GM18867 (cell line): Measurements from ENCODE around the gene ALDH7A1.
A peak's percentile ranks its signal among the peaks of the same experiment; 100 is the strongest.

Source experiments
- ATAC-seq: cut with Tn5 transposase; IDR thresholded peaks from one replicate; pipeline ENCODE4 v1.9.1; 2021; ENCODE audit warnings: mild to moderate bottlenecking, moderate library complexity; ENCODE audit not compliant: unreplicated experiment

Gene ALDH7A1

DNA sequence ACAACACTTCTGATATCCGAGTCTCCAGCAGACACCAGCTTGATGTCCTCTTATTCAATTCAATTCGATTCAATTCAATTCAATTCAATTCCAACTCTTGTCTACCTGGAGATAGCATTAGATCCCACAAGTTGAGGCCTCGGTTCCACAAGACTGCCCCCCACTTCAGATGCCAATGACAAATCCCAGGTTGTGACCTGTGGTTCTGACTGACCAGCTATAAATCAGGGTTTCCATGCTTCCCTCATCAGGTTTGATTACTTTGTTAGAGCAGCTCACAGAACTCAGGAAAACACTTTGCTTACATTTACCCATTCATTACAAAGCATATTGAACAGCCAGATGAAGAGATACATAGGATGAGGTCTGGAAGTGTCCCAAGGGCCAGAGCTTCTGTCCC is 82.6 kb downstream of the ALDH7A1 start:
- no peak for ATAC-seq

DNA sequence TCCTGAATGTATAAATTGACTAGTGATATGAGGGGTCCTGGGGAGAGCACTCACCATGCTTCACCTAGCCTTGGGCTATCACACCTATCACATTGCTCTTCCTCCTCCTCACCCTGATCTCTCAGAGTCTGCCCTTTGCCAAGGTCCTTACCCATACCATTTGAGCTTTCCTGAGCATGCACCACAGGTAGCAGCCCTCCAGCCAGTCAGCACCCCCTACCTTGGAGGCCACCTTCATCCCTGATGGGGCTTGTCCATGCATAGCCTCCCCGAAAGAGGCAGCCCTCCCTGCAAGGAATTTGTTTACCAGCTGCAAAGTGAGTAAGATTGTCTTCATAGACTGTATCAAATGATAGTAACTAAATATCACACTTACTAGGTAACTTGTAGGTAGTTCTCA is 83.1 kb downstream of the ALDH7A1 start:
- ATAC-seq: no peak

DNA sequence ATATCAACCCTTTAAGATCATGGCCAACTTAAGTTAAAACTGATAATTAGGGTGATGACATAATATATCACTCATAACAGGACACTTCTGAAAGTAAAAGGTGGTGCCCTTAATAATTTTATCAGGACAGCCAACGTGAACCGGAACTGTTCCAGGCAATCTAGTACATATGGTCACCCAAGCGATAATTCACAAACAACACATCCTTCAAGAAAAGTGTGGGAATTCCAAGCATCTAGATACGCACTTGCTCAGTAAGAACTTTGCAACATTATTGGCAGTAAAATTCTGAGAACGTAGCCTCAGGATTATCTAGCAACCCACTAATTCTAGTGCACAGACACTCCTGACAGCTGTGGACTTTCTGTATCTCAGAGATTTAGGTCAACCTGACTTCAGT is 85.7 kb downstream of the ALDH7A1 start:
- ATAC-seq: no peak

DNA sequence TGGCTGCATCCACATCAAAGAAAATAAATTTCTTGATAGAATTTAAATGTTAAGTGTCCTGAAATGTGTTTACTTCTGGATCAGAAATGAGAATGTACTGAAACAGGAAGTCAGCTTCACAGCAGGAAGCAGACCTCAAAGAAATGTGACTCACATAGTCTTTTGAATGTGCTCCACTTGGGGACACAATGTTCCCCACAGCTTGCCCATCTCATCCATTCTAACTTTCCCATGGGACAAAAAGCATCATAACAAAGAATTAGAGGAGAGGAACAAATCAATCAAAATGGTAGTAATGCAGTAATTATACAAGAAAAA is 86.1 kb downstream of the ALDH7A1 start:
- ATAC-seq: no peak

DNA sequence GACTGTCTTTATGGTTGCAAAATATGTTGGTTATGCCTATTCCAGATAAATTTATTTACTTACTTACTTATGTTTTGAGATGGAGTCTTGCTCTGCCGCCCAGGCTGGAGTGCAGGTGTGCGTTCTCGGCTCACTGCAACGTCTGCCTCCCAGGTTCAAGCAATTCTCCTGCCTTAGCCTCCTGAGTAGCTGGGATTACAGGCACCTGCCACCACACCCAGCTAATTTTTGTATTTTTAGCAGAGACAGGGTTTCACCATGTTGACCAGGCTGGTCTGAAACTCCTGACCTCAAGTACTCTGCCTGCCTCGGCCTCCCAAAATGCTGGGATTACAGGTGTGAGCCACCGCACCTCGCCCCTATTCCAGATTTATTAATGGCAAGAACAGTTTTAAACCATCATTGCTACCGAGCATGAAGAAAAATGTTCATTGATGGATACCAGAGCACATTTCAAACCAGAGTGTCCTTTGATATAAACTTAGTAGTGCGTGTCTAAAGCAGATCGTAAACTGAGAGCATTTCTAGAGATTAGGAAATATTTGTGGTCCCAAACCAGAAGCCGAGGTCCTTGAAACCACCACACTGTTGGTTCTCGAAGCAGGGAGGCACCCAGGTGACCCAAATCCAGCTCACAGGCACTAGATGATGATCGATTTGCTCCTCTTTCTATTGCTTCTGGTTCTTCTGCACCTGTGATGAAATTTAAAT is 86.6 kb downstream of the ALDH7A1 start:
- no peak for ATAC-seq

DNA sequence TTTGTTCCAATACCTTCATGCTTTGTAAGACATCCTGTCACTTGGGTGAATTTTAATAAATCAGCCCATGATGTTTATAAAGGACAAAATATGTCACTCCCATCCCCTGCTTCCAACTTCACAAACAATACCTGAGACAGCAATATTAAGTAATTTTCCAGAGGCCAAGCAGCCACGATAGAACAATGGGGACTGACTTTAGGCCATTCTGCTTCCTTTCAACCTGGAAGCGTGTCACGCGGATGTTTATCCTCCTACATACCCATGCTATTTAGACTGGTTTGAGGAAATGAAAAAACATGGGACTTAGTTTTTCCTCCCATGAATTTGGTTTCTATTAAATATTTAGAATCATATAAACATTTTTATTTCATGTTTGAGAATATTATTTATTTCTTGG is 88.9 kb downstream of the ALDH7A1 start:
- no peak for ATAC-seq

DNA sequence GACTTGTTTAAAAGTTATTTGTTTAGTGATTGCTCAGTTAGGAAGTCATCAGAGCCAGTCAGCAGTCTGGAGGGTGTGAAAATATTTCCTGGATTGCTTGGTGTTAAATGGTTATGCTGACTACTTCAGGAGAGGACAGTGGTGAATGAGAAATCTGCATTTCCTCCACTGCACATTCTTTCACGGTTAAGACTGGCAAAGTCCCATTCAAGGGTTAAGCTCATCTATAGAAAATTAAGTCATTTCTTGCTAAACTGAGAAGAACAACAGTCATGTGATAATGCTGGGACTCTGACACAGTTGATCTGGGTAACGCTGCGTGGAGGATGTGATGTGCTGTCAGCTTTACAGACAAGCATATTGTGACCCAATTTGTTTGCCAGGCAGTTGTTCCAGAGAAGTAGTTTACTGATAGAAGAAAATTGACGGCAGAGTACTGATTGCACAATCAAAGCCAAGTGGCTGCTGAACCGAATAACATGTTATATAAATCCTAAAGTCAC is 91.4 kb downstream of the ALDH7A1 start:
- no peak for ATAC-seq

DNA sequence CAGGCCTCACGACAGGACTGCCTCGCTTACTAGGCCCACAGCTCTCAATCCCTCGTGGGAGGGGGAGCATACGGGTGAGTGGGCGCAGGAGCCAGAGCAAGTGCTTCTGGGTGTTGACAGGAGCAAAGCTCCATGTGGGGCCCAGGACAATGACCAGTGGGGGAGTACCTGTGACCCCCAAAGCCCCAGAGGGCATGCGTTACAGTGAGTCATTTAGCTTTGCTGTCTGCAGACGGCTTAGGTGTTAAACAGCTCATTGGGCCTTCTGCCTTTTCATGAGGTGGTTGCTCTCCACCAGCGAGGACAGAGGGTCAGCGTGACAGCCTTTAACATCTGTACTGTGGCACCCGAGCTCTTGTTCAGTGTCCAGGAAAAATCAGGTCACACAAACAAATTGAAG is 93.6 kb downstream of the ALDH7A1 start:
- ATAC-seq: no peak

DNA sequence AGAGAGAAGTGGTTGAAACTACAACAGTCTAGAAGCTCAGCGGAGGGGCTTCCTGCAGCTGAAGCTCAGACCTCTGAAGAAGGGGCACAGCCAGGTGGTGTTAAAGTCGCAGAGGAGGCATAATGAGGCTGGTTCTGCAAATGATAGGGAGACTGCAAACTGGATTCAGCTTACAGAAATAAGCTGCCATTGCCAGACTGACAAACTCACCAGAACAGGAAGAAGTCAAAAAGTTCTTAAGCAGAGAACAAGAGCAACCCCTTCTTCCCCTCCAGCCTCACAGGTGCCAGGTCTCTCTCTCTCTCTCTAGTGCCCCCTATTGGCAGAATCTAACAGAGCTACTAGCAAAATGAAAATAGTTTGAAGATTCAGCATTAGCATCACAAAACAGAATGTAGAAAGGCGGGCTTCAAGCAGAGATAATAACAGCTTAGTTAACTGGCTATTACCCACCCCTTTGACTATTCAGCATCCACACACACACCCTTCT is 95.1 kb downstream of the ALDH7A1 start:
- ATAC-seq: peak; percentile 78

DNA sequence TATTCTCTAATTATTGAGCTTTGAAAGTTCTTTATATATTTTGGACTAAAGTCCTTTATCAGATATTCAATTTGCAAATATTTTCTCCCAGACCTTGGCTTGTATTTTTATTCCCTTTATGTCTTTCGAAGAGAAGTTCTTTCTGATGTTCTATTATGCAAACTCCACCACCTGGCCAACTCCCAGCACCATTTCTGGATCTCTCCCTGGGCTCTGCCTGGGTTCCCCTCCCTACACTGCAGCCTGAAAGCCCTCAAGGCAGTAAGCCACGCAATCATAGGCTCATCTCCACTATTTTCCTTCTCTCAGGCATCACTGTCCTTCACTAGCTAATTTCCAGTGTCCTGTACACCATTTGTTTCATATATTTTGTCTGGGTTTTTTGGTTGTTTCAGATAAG is 95.7 kb downstream of the ALDH7A1 start:
- ATAC-seq: no peak

DNA sequence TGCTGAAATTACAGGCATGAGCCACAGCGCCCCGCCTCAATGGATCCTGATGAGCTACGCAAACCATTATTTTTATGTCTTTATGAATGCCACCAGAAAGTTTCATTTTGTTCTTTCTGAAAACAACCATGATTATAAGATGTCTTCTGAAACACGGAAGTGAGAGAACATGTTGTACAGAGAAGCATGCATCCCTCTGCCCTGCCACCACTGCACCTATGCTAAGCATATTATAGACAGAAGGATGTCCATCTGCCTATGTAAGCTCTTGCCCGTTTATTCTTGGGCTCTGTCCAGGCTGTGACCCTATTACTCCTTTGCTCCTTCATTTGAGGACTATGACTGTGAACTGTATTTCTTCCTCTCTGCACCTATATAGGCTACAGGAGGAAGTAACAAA is 97.5 kb downstream of the ALDH7A1 start:
- ATAC-seq: no peak

DNA sequence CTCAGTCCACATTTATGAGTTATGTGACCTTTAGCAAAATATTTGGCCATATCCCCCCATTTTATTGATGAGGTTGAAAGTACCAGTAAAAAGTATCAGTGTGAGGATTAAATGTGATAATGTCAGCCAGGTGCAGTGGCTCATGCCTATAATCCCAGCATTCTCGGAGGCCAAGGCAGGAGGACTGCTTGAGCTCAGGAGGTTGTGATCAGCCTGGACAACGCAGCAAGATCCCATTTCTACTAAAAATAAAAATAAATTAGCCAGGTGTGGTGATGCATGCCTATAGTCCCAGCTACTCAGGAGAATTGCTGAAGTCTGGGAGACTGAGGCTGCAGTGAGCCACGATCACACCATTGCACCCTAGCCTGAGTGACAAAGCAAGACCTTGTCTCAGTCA is 100.6 kb downstream of the ALDH7A1 start:
- no peak for ATAC-seq

DNA sequence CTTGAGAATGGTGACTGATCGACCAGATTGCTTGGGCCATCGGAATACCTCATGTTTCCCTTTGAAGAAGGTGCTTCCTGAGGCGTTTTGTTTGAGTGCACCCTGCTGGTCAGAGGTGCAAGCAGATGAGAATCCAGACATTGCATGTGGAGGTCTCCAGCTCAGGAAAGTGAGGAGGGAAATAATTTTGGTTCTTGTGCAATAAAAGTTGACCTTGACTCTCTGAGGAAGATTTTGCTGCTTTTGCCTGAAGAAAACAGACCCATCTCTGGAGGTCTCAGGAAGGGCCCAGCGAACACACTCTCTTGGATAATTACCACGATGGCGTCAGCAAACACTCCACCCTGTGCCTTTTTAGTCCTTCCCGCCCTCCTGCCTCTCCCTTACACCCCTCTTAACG is 102.1 kb downstream of the ALDH7A1 start:
- ATAC-seq: no peak

DNA sequence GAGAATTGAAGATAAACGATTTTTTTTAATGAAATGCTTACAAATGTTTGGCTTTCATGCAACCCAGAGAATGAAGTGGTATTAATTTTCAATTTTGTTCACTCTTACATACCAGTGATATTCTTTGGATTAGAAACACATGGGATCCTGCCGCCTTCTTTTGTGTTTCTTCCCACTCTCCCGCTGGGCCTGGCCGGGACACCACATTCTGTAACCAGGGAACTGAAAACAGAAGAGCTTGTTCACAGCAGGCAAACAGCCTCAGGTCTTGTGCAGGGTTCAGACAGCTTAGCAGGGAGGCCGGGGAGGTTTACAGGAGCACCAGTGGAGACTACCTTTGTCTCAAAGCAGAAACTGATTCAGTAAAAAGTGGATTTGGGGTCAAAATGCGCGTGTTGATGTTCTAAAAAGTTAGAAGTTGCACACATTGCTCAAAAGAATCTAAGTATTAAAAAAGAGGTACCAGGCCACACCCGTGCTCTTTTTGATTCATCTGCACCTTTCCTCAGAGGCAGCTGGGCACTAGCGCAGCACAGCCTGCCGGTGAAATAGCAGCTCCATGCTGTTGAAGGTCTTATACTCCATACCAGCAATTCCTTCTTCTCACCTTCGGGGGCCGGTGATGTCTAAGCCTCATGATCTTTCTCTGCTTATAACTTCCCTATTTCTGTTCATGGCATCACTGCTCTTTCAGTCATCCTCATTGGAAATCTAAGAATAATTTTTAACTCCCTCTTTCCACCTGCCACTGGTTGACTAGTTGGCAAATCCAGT is 104.7 kb downstream of the ALDH7A1 start:
- no peak for ATAC-seq

DNA sequence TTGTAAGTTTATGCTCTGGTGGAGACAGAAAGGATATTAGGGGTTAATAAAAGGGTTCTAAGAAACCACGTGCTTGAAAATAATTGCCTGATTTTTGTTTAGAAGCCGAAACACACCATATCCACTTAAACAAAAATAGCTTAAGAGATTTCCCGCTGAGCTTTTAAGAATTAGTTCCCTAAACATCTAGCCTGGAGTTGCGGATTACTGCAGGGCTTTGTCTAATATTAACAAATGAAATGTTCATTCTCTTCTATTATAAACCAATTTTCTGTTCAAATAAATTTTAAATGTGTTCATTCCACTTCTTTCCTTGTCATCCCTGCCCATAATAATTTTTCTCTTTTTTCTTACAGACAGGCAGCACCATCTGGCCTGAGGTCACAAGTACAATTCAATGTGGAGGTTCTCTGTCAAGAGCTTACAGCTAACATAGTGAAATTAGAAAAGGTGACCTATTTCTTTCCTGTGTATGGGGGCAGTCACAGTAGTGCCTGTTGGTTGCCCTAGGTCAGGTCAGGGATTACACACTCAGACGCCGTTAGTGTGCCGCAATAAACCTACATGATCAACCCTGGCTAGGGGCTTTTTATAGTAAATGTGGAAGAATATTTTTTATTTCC is 106.5 kb downstream of the ALDH7A1 start:
- no peak for ATAC-seq

DNA sequence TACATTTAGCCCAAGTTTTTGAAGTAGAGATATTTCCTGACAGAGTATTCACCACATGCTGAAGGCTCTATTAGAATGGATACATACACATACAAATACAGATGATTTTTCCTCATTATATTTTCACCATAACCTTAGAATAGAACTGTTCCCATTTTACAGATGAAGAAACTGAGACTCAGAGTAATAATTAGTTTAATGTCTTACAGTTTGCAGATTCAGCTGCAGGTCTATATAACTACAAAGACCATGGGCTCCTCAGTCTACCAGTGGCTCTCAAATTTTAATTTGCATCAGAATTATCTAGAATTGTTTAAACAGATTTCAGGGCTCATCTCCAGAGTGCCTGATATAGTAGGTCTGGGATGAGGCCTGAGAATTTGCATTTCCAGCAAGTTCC is 107.4 kb downstream of the ALDH7A1 start:
- ATAC-seq: no peak

DNA sequence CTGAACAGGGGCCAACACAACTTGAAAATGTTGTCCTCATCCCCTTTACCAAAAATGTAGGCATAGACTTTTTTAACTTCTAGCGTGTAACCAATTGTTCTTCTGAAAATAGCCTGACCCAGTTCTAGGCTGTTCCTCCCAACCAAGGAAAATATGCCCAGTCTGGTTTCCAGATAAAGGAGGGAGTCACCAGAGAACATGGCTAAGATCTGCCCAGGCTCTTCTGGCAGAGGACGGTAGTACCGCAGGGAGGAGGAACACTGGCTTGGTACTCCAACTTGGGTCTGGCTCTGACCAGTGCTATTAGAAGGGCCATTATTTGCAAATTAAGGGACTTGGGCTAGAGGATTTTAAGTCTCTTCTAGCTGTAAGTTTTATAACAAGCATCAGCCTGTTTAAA is 108.7 kb downstream of the ALDH7A1 start:
- ATAC-seq: no peak

DNA sequence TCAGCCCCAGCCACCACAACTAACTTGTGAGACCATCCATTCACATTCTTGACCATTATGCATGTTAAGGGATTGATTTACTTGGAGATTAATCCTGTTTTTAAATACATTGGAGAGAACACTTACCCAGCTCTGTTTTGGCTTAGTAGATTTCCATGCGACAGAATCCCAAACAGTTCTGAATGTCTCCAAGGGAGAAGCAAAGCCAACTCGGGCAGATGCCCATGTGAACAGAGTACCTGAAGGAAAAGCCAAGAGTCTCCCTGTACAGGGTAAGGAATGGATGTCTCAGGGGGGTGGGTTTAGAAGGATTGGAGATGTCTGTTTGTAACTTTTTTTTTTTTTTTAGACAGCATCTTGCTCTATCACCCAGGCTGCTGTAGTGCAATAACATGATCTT is 110.8 kb downstream of the ALDH7A1 start:
- ATAC-seq: no peak

DNA sequence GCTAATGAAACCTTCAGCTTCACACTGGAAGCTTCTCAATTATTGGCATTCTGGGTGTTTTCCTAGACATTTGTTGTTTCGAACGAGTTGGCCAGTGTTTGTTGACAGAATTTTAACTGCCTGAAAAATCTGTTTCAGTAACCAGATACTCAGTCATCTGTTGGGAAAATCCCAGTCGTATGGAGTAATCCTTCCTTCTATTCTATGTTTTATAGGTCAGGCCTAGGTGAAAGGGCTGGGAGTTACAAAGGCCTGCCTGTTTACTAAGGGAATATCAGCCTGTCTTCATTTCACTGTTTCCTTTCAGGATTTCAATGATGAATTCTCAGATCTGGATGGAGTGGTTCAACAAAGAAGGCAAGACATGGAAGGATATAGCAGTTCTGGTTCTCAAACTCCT is 111.9 kb downstream of the ALDH7A1 start:
- no peak for ATAC-seq

DNA sequence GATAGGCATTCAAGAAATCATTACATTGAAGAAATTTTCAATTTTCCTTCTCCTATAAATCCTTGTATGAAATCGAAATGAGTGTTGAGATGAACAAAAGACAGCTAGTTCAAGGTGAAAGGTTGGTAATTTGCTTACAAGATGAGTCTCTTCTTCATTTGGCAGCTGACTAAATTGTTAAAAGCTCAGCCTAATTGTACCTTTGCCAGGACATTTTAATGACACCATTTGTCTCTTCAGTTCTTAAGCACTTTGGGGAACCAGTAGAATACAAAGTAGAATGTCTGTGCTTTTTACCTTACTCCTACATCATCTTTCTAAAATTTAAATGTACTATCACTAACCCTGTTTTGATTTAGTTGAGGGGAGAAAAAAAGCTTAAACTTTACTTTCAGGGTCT is 112.4 kb downstream of the ALDH7A1 start:
- ATAC-seq: no peak

DNA sequence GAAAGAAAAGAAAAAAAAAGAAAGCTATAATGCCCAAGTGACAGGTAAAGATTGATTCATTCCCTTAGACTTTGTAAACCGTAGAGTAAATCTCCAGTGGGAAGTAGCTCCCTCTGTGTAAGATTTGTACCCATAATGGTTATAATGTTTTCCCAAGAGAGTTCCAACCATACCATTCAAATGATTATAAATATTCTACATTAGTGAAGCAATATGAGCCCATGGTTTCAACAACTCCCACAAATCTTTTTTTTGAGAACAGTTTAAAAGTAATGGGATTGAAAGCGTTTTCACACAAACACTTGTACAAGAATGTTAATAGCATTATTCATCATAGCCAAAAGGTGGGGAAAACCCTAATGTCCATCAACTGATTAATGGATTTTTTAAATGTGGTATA is 113.8 kb downstream of the ALDH7A1 start:
- no peak for ATAC-seq
